Stomach (tissue), 9 donors: ENCODE results near the gene C10orf71. TPM values are rescaled to one million over a fixed set of nuclear protein-coding genes. Genes with fewer than 3 reads are reported as not detected.

ENCODE experiments used
- DNase-seq, 2 donors: peaks; one replicate each; pipeline versions ENCODE4 v3.0.0 to v3.0.0-alpha.2; 2013 to 2019
- H3K27ac ChIP-seq, 5 donors: fragments of 200-600 bp in 4 of 5; sonication (generic) in 4 of 5; one replicate each; pipeline ENCODE4 v1.5.1; 2013 to 2019; ENCODE audit warnings: mild to moderate bottlenecking in 1 of 5, moderate library complexity in 1 of 5
- H3K27me3 ChIP-seq, 3 donors: fragments of 200-600 bp; sonication (generic); one replicate each; pipeline ENCODE4 v1.5.1; 2017 to 2019; ENCODE audit warnings: mixed run types in 1 of 3
- H3K36me3 ChIP-seq, 4 donors: fragments of 200-600 bp; sonication (generic); 1 replicate in 3 of 4; 2 replicates in 1 of 4; pipeline ENCODE4 v1.5.1; 2016 to 2019
- H3K4me1 ChIP-seq, 4 donors: fragments of 200-600 bp; sonication (generic); one replicate each; pipeline ENCODE4 v1.5.1; 2016 to 2019
- H3K4me3 ChIP-seq, 4 donors: fragments of 200-600 bp; sonication (generic) in 3 of 4; one replicate each; pipeline ENCODE4 v1.5.1; 2016 to 2019; ENCODE audit warnings: mild to moderate bottlenecking in 1 of 4
- H3K9me3 ChIP-seq, 4 donors: fragments of 200-600 bp; sonication (generic); one replicate each; pipeline ENCODE4 v1.5.1; 2016 to 2019
- CTCF ChIP-seq, 7 experiments: fragments of 450-650 bp in 4 of 7; fragments of 200-600 bp in 3 of 7; sonication (generic) in 3 of 7; IDR thresholded peaks; one replicate each; pipeline ENCODE4 v1.5.1; 2016 to 2019; ENCODE audit warnings: antibody characterized with exemption in 7 of 7, control low read depth in 2 of 7, mild to moderate bottlenecking in 1 of 7
- EP300 ChIP-seq: sonication (generic); formaldehyde crosslinking; IDR thresholded peaks from one replicate; pipeline ENCODE4 v1.6.1; 2017; ENCODE audit warnings: antibody characterized with exemption
- POLR2A ChIP-seq, 4 donors: fragments of 450-650 bp; IDR thresholded peaks; one replicate each; pipeline ENCODE4 v1.6.1; 2016; ENCODE audit warnings: antibody characterized with exemption in 4 of 4, control low read depth in 2 of 4, mild to moderate bottlenecking in 1 of 4, moderate library complexity in 1 of 4
- POLR2AphosphoS5 ChIP-seq, 3 donors: sonication (generic); formaldehyde crosslinking; IDR thresholded peaks; one replicate each; pipeline ENCODE4 v1.6.1; 2016; ENCODE audit warnings: antibody characterized with exemption in 3 of 3
- WGBS, 5 donors: extraction: QIAGEN DNeasy Blood & Tissue Kit in 3 of 5; methylation state at CpG; one replicate each; pipeline versions ENCODE4 v1.1.5 to v1.1.7; 2013 to 2018; 5-methylcytosine and 5-hydroxymethylcytosine counted together
- intact Hi-C: fragments of 100-400 bp; cut with DNase I; formaldehyde crosslinking; loops from one replicate; pipeline ENCODE4 v1.15.1; 2023; ENCODE audit warnings: low total_unique reads
- polyA plus RNA-seq, 3 donors: library from polyadenylated mRNA; stranded (reverse); fragments of 200-250 nt; gene quantifications; one replicate each; pipeline ENCODE4 v1.2.3, GENCODE V29; 2013
- total RNA-seq, 5 donors: library from RNA; depleted of rRNA; stranded (reverse); fragments of >200 nt; gene quantifications; one replicate each; pipeline versions ENCODE4 v1.1.0 to v1.2.3, GENCODE V29; 2014 to 2016
- donor health status: healthy with polysubstance abuse.
- donor health status: Bipolar disorder and iron deficiency.
- donor health status: healthy.

Gene C10orf71
- total and polyA plus RNA-seq, 8 donors, result 0.18 TPM; not detected in 7

DNA sequence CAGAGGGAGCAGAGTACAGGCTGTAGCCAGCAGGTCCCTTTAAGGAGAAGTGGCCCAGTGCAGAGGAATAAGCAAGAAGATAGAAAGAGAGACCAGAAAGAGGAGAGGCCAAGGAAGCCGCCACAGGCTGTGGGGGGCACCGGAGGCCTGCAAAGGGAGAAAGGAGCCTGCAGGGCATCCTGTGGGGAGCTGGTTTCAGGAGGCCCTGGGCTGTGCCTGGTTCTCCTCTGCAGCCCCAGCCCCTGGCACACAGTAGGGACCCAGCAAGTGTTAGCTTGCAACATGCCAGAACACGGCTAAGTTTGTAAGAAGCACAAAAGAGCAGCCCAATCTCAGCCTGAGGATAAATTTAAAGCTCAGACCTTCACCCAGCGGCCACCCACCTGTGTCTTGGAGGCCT, 12.3 kb upstream of the C10orf71 start:
- Histone ChIP-seq H3K9me3 (no peaks in the 10 kb centered on the region), H3K27ac (no peak overlapping the region), H3K4me3 (no peak overlapping the region), H3K27me3 (no peaks in the 10 kb centered on the region), H3K4me1 (no peaks in the 10 kb centered on the region), H3K36me3 (no peaks in the 10 kb centered on the region)
- intact Hi-C loops, result no loop called here
- peak in 1 of 2 donors; percentile 10 for DNase-seq
- TF ChIP-seq CTCF (IDR thresholded peaks at IDR 0.05) (no peak), POLR2A (IDR thresholded peaks at IDR 0.05) (no peak), POLR2AphosphoS5 (IDR thresholded peaks at IDR 0.05) (no peak), EP300 (no peak)
- WGBS, 5 donors, result 64 to 82% (median 66%) methylated on average over 4 of the region's 4 CpGs

DNA sequence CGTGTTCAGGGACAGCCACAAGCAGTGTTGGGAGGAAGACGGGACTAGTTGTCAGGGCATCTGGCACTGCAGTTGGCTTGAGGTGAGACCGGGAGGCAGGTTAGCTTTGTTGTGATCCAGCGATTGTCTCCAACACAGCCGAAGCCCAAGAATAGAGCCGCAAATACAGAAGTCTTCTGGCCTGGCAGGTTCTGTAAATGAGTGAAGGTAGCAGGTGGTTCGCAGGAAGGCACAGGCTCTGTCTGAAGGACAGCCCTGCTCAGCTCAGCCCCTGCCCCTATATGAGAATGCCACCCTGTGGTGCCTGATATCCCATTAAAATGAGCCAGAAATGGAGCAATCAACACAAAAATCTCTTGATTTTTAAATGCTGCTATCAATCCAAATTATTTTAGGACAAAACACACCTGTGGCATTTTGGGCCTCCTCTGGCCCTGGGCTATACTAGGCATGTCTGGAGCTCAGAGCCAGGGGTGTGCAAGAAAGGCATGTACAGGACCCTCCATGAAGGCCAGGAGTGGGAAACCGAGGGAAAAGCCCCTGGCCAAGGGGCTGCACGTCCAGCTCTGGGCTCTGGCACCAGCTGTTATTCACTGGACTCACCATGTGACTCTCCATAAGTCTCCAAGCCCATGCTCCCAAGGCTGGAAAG, 11.2 kb upstream of the C10orf71 start:
- intact Hi-C loops, result no loop called here
- no peaks in the 10 kb centered on the region for H3K36me3 ChIP-seq
- peak in 1 of 2 donors; percentile 17 for DNase-seq
- no peak overlapping the region for H3K27ac ChIP-seq
- WGBS, 5 donors, result 81 to 88% (median 83%) methylated on average over 7 to 9 of the region's 9 CpGs
- H3K9me3 ChIP-seq, result no peaks in the 10 kb centered on the region
- H3K4me3 ChIP-seq, result no peak overlapping the region
- TF ChIP-seq CTCF (IDR thresholded peaks at IDR 0.05) (no peak), POLR2A (IDR thresholded peaks at IDR 0.05) (no peak), POLR2AphosphoS5 (IDR thresholded peaks at IDR 0.05) (no peak), EP300 (no peak)
- H3K27me3 ChIP-seq, result no peaks in the 10 kb centered on the region
- H3K4me1 ChIP-seq, result no peaks in the 10 kb centered on the region

DNA sequence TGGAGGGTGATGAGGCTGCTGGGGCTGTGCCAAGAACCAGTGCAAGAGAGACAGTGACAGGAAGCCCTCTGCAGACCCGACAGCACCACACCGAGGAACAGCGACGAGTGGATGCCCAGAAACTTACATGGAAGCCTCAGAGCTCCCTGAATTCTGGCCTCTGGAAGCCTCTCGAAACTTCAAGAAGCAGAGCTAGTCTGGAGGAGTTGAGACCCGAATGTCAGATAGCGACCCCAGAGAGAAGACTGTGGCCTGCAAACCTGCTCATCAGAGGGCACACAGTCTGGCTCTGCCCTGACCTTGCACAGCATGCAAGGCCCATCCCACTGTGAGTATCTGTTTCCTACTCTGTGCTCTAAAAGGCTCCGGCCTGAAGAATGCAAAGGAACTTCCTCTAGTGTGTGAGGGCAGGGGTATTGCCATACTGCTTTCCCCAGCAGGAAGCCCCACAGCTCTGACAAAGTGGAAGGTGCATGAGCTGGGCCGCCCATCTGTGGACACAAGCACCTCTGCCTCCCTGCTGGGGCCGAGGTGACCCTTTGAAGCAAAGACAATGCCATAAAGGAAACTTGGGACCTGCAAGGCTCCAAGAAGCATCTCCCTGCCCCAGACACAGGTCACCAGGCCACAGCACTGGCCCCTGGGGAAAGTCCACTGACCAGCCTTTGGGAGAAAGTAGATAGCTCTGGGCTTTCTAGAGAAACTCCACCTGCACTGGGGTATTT, 10.5 kb upstream of the C10orf71 start:
- Histone ChIP-seq H3K27me3 (peaks cover 0 to 3% (median 2%) of the 10 kb centered on the region in 3 donors), H3K4me1 (no peaks in the 10 kb centered on the region), H3K4me3 (no peak overlapping the region), H3K9me3 (no peaks in the 10 kb centered on the region), H3K27ac (no peak overlapping the region), H3K36me3 (no peaks in the 10 kb centered on the region)
- no peak for DNase-seq
- TF ChIP-seq POLR2AphosphoS5 (IDR thresholded peaks at IDR 0.05) (no peak), CTCF (IDR thresholded peaks at IDR 0.05) (no peak), POLR2A (IDR thresholded peaks at IDR 0.05) (no peak), EP300 (no peak)
- intact Hi-C loops, result no loop called here
- WGBS, 5 donors, result 72 to 86% (median 79%) methylated on average over 9 to 10 of the region's 10 CpGs

DNA sequence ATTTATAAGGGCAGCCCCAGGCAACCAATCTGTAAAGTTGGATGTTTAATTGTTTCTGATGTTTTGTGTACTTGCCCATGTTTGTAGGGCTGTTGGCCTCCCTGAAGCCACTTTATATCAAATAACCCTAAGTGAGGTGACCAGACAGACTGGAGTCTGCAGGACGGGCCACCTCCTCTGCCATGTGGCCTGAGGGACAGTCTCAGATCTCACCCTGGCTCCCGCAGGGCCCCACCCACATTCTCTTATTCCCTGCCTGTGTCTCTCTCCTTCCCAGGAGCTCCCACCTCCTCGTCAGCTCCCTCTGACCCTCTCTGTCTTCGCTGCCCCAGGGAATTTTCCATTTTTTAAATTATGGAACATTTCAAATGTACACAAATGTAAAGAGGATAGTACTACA, 9.5 kb upstream of the C10orf71 start:
- intact Hi-C loops, result no loop called here
- Histone ChIP-seq H3K9me3 (no peaks in the 10 kb centered on the region), H3K36me3 (no peaks in the 10 kb centered on the region), H3K27ac (no peak overlapping the region), H3K4me3 (no peak overlapping the region), H3K27me3 (peaks cover 0 to 3% (median 3%) of the 10 kb centered on the region in 3 donors), H3K4me1 (no peaks in the 10 kb centered on the region)
- no peak for DNase-seq
- TF ChIP-seq CTCF (IDR thresholded peaks at IDR 0.05) (no peak), POLR2AphosphoS5 (IDR thresholded peaks at IDR 0.05) (no peak), EP300 (no peak), POLR2A (IDR thresholded peaks at IDR 0.05) (no peak)
- 43 to 48% (median 46%) methylated on average over 4 of the region's 4 CpGs for WGBS, 5 donors
